ENCODE measurements around the gene CRYGD. TPM values are rescaled to one million over a fixed set of nuclear protein-coding genes. Genes with fewer than 3 reads are reported as not detected.

The CRYGD gene
- total RNA-seq, 3 donors from 2014 or later = not detected

- no peak for DNase-seq
- H3K4me3 ChIP-seq = no peak overlapping the region
- no peak for ATAC-seq
- H3K4me1 ChIP-seq (ENCODE audit: low read depth) = no peaks in the 10 kb centered on the region
- H3K36me3 ChIP-seq (ENCODE audit: low read depth) = no peaks in the 10 kb centered on the region
- no peaks in the 10 kb centered on the region for H3K9me3 ChIP-seq
- intact Hi-C loops (cut with DNase I, micrococcal nuclease) = no loop called here
- TF ChIP-seq, protein P1, sequence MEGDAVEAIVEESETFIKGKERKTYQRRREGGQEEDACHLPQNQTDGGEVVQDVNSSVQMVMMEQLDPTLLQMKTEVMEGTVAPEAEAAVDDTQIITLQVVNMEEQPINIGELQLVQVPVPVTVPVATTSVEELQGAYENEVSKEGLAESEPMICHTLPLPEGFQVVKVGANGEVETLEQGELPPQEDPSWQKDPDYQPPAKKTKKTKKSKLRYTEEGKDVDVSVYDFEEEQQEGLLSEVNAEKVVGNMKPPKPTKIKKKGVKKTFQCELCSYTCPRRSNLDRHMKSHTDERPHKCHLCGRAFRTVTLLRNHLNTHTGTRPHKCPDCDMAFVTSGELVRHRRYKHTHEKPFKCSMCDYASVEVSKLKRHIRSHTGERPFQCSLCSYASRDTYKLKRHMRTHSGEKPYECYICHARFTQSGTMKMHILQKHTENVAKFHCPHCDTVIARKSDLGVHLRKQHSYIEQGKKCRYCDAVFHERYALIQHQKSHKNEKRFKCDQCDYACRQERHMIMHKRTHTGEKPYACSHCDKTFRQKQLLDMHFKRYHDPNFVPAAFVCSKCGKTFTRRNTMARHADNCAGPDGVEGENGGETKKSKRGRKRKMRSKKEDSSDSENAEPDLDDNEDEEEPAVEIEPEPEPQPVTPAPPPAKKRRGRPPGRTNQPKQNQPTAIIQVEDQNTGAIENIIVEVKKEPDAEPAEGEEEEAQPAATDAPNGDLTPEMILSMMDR (IDR thresholded peaks at IDR 0.05) = no peak
These were observed 27.0 kb downstream of the CRYGD start for GRCh38 chr2:208097313-208097712.

GRCh38 chr2:208096080-208096479, 28.2 kb downstream of the CRYGD start:
- H3K4me1 ChIP-seq (ENCODE audit: low read depth) = no peaks in the 10 kb centered on the region
- TF ChIP-seq, protein P1 (IDR thresholded peaks at IDR 0.05) = no peak
- no peaks in the 10 kb centered on the region for H3K36me3 ChIP-seq (ENCODE audit: low read depth)
- intact Hi-C loops (cut with DNase I, micrococcal nuclease) = no loop called here
- H3K4me3 ChIP-seq = no peak overlapping the region
- ATAC-seq (no peak), DNase-seq (no peak)
- no peaks in the 10 kb centered on the region for H3K9me3 ChIP-seq

- TF ChIP-seq, protein P1 (IDR thresholded peaks at IDR 0.05) = no peak
- no peaks in the 10 kb centered on the region for H3K9me3 ChIP-seq
- ATAC-seq (no peak), DNase-seq (no peak)
- H3K36me3 ChIP-seq (ENCODE audit: low read depth) = no peaks in the 10 kb centered on the region
- no peak overlapping the region for H3K4me3 ChIP-seq
- intact Hi-C loops (cut with DNase I, micrococcal nuclease) = no loop called here
- no peaks in the 10 kb centered on the region for H3K4me1 ChIP-seq (ENCODE audit: low read depth)
These were observed 31.2 kb downstream of the CRYGD start for GRCh38 chr2:208093128-208093527.

DNA sequence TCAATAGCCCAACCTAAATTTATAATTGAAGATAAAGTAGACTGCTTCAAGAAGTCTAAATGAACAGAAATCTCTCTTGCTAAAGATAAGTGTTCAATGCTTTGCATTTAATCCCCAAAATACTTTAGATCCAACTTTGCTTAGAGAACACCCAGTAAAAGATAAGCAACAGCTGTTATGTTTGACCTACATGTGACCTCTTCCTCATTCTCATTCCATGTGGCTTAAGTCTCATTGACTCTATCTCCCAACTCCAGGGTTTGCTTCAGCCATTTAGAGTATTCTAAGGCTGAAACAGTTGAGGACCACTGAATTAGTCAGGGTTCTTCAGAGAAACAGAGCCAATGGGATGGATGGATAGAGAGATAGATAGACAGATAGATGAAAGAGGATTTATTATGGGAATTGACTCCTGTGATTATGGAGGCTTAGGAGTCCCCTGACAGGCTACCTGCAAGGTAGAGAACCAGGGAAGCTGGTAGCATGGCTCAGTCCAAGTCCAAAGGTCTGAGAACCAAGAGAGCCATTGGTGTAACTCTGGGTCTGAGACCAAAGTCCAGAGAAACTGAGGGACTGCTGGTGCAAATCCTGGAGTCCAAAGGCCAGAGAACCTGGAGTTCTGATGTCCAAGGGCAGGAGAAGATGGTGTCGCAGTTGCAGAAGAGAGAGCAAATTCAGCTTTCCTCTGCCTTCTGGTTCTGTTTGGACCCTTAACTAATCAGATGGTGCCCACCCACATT, 32.1 kb downstream of the CRYGD start:
- intact Hi-C loops (cut with DNase I, micrococcal nuclease) = no loop called here
- DNase-seq (no peak), ATAC-seq (no peak)
- H3K4me1 ChIP-seq (ENCODE audit: low read depth) = no peaks in the 10 kb centered on the region
- no peak overlapping the region for H3K4me3 ChIP-seq
- TF ChIP-seq, protein P1 (IDR thresholded peaks at IDR 0.05) = no peak
- no peaks in the 10 kb centered on the region for H3K36me3 ChIP-seq (ENCODE audit: low read depth)
- no peaks in the 10 kb centered on the region for H3K9me3 ChIP-seq

- no peak overlapping the region for H3K4me3 ChIP-seq
- DNase-seq (no peak), ATAC-seq (no peak)
- intact Hi-C loops (cut with DNase I, micrococcal nuclease) = no loop called here
- TF ChIP-seq, protein P1 (IDR thresholded peaks at IDR 0.05) = no peak
- no peaks in the 10 kb centered on the region for H3K4me1 ChIP-seq (ENCODE audit: low read depth)
- no peaks in the 10 kb centered on the region for H3K9me3 ChIP-seq
- H3K36me3 ChIP-seq (ENCODE audit: low read depth) = no peaks in the 10 kb centered on the region
These were observed 33.9 kb downstream of the CRYGD start for GRCh38 chr2:208090420-208090819.

Measured in mucosa of descending colon (tissue), 3 donors.